Calu3 (cell line): Measurements from ENCODE around the gene PTPN6. TPM values are rescaled to one million over a fixed set of nuclear protein-coding genes. Genes with fewer than 3 reads are reported as not detected.

ENCODE experiments used
- BruUV-seq: library from RNA; stranded (reverse); fragments of 400-500 nt; replicated peaks from 2 replicates; lab custom pipeline; 2021; lab: Mats Ljungman, UMichigan
- CTCF ChIA-PET: fragments of 300-600 bp; sonication (Branson Sonifier 250); formaldehyde crosslinking; loops from one replicate; lab custom pipeline; 2022; ENCODE audit warnings: antibody characterized with exemption; lab: Charles Lee
- DNase-seq: peaks from one replicate; pipeline ENCODE4 v3.0.0; 2022
- H3K27ac Mint-ChIP-seq: one replicate; pipeline ENCODE4 v1.8.0; 2022; ENCODE audit warnings: mixed read lengths; ENCODE audit not compliant: unreplicated experiment
- H3K27me3 Mint-ChIP-seq: one replicate; pipeline ENCODE4 v1.8.0; 2022; ENCODE audit warnings: mixed read lengths; ENCODE audit not compliant: unreplicated experiment
- H3K36me3 Mint-ChIP-seq: one replicate; pipeline ENCODE4 v1.8.0; 2022; ENCODE audit warnings: mild to moderate bottlenecking, moderate library complexity, mixed read lengths; ENCODE audit not compliant: insufficient read depth, unreplicated experiment
- H3K4me1 Mint-ChIP-seq: one replicate; pipeline ENCODE4 v1.8.0; 2022; ENCODE audit warnings: mild to moderate bottlenecking, low read depth, mixed read lengths; ENCODE audit not compliant: unreplicated experiment
- H3K4me3 Mint-ChIP-seq: one replicate; pipeline ENCODE4 v1.8.0; 2022; ENCODE audit warnings: mild to moderate bottlenecking, low read depth, moderate library complexity, mixed read lengths; ENCODE audit not compliant: unreplicated experiment
- H3K9me3 Mint-ChIP-seq: one replicate; pipeline ENCODE4 v1.8.0; 2022; ENCODE audit warnings: low read depth, mixed read lengths; ENCODE audit not compliant: unreplicated experiment
- CTCF ChIP-seq: fragments of 200-600 bp; IDR thresholded peaks from one replicate; pipeline ENCODE4 v1.8.0; 2022; ENCODE audit warnings: antibody characterized with exemption; ENCODE audit not compliant: unreplicated experiment
- intact Hi-C: fragments of 100-400 bp; cut with micrococcal nuclease; formaldehyde crosslinking; loops from one replicate; pipeline ENCODE4 v1.10.0; 2022; ENCODE audit not compliant: unreplicated experiment
- total RNA-seq: library from RNA; stranded (reverse); gene quantifications from 2 replicates; pipeline ENCODE4 v1.2.3, GENCODE V29; 2022

PTPN6 gene
- total RNA-seq, 1 experiment from 2014 or later, result 46.3 TPM

GRCh38 chr12:6938353-6939190 is 12.6 kb upstream of the PTPN6 start:
- no peak for TF ChIP-seq CTCF
- Mint-ChIP-seq H3K9me3 (no peaks in the 10 kb centered on the region), H3K4me1 (peaks cover 37% of the 10 kb centered on the region), H3K4me3 (peak overlapping the region; percentile 75), H3K36me3 (peaks cover 92% of the 10 kb centered on the region), H3K27me3 (peaks cover 6% of the 10 kb centered on the region), H3K27ac (peak overlapping the region; percentile 93)
- CTCF ChIA-PET, result interaction anchor here (0.6 to 1.2 kb wide), 6 partner anchors 10 to 69 kb away, joined by 3 to 10 read pairs (median 6); no protein-coding TSS in a partner anchor
- no peak for DNase-seq
- intact Hi-C loops, result no loop called here
- TSS peak; percentile 10 for BruUV-seq

- CTCF ChIA-PET, result interaction anchor here (0.6 kb wide), 1 partner anchor 59 kb away, joined by 3 read pairs; no protein-coding TSS in a partner anchor
- H3K27me3 Mint-ChIP-seq, result peaks cover 12% of the 10 kb centered on the region
- peaks cover 37% of the 10 kb centered on the region for H3K4me1 Mint-ChIP-seq
- no TSS peak for BruUV-seq
- peak overlapping the region; percentile 75 for H3K4me3 Mint-ChIP-seq
- TF ChIP-seq CTCF, result no peak
- H3K9me3 Mint-ChIP-seq, result no peaks in the 10 kb centered on the region
- peak overlapping the region; percentile 93 for H3K27ac Mint-ChIP-seq
- no peak for DNase-seq
- H3K36me3 Mint-ChIP-seq, result peaks cover 96% of the 10 kb centered on the region
- intact Hi-C loops, result no loop called here
These were observed 12.0 kb upstream of the PTPN6 start for GRCh38 chr12:6939191-6939540.

- TF ChIP-seq CTCF, result no peak
- peaks cover 13% of the 10 kb centered on the region for H3K27me3 Mint-ChIP-seq
- peaks cover 44% of the 10 kb centered on the region for H3K4me1 Mint-ChIP-seq
- CTCF ChIA-PET, result interaction anchor here (0.5 to 0.6 kb wide), 3 partner anchors 16 to 388 kb away, joined by 3 read pairs; no protein-coding TSS in a partner anchor
- BruUV-seq, result no TSS peak
- peak overlapping the region; percentile 50 for H3K27ac Mint-ChIP-seq
- intact Hi-C loops, result loop anchor here (5.0 kb wide), 1 partner anchor 74 kb away; the partner anchor contains the start of gene TPI1
- H3K9me3 Mint-ChIP-seq, result no peaks in the 10 kb centered on the region
- H3K4me3 Mint-ChIP-seq, result no peak overlapping the region
- H3K36me3 Mint-ChIP-seq, result peaks cover 99% of the 10 kb centered on the region
- DNase-seq, result no peak
These were observed 9.9 kb upstream of the PTPN6 start for GRCh38 chr12:6941267-6941666.

- BruUV-seq, result no TSS peak
- peaks cover 99% of the 10 kb centered on the region for H3K36me3 Mint-ChIP-seq
- H3K4me1 Mint-ChIP-seq, result peaks cover 47% of the 10 kb centered on the region
- H3K27ac Mint-ChIP-seq, result peak overlapping the region; percentile 100
- no peaks in the 10 kb centered on the region for H3K9me3 Mint-ChIP-seq
- no peak for DNase-seq
- intact Hi-C loops, result loop anchor here (5.0 kb wide), 1 partner anchor 74 kb away; the partner anchor contains the start of gene TPI1
- H3K27me3 Mint-ChIP-seq, result peaks cover 13% of the 10 kb centered on the region
- no peak overlapping the region for H3K4me3 Mint-ChIP-seq
- TF ChIP-seq CTCF, result no peak
- CTCF ChIA-PET, result interaction anchor here (0.5 kb wide), 1 partner anchor 54 kb away, joined by 3 read pairs; no protein-coding TSS in a partner anchor
These were observed 9.4 kb upstream of the PTPN6 start for GRCh38 chr12:6941782-6942181.
